AG04449 (cell line): ENCODE data around the gene MAP3K4.

Source experiments
- CTCF ChIA-PET: fragments of 350-600 bp; formaldehyde crosslinking; extraction: SDS; loops from one replicate; lab custom pipeline; 2021; ENCODE audit warnings: antibody characterized with exemption; lab: Yijun Ruan, JAX
- POLR2A ChIA-PET: fragments of 400-600, 350-600 bp; formaldehyde crosslinking; extraction: SDS; loops from one replicate; lab custom pipeline; 2020; ENCODE audit warnings: antibody characterized with exemption, inconsistent platforms; lab: Yijun Ruan, JAX
- DNase-seq: peaks from one replicate; pipeline ENCODE4 v3.0.0-alpha.2; 2010; ENCODE audit warnings: low read depth, low spot score
- H3K4me3 ChIP-seq: 2 replicates; pipeline ENCODE4 v1.5.1; 2011; ENCODE audit warnings: low read depth, mild to moderate bottlenecking, control low read depth, low read length
- CTCF ChIP-seq: IDR thresholded peaks from one replicate; pipeline ENCODE4 v1.5.1; 2011; ENCODE audit warnings: mild to moderate bottlenecking, moderate library complexity, low read length, control low read depth, inconsistent platforms; ENCODE audit not compliant: insufficient read depth; ENCODE audit errors: missing control alignments

The MAP3K4 gene

GRCh38 chr6:161056451-161056850 is 64.9 kb downstream of the MAP3K4 start:
- H3K4me3 ChIP-seq, result no peak overlapping the region
- TF ChIP-seq CTCF, result no peak
- CTCF ChIA-PET, result no interaction called here
- DNase-seq, result no peak
- POLR2A ChIA-PET, result no interaction called here

GRCh38 chr6:161057103-161058091 is 65.8 kb downstream of the MAP3K4 start:
- no peak for TF ChIP-seq CTCF
- POLR2A ChIA-PET, result no interaction called here
- no peak for DNase-seq
- no peak overlapping the region for H3K4me3 ChIP-seq
- CTCF ChIA-PET, result interaction anchor here (1.9 kb wide), 1 partner anchor 8 kb away, joined by 5 read pairs; no protein-coding TSS in a partner anchor

- ChIA-PET CTCF (interaction anchor here (1.9 kb wide), 1 partner anchor 10 kb away, joined by 5 read pairs; no protein-coding TSS in a partner anchor), POLR2A (no interaction called here)
- TF ChIP-seq CTCF, result no peak
- DNase-seq, result no peak
- no peak overlapping the region for H3K4me3 ChIP-seq
These were observed 67.2 kb downstream of the MAP3K4 start for GRCh38 chr6:161058741-161059140.

GRCh38 chr6:161061576-161061975 is 70.0 kb downstream of the MAP3K4 start:
- ChIA-PET POLR2A (no interaction called here), CTCF (interaction anchor here (1.4 to 1.6 kb wide), 2 partner anchors 131 to 309 kb away, joined by 3 to 4 read pairs; no protein-coding TSS in a partner anchor)
- H3K4me3 ChIP-seq, result no peak overlapping the region
- no peak for TF ChIP-seq CTCF
- DNase-seq, result no peak

- POLR2A ChIA-PET, result no interaction called here
- CTCF ChIA-PET, result no interaction called here
- no peak overlapping the region for H3K4me3 ChIP-seq
- no peak for TF ChIP-seq CTCF
- no peak for DNase-seq
These were observed 73.3 kb downstream of the MAP3K4 start for GRCh38 chr6:161064915-161065314.

GRCh38 chr6:161066511-161066910 is 74.9 kb downstream of the MAP3K4 start:
- POLR2A ChIA-PET, result no interaction called here
- no peak for TF ChIP-seq CTCF
- CTCF ChIA-PET, result interaction anchor here (0.6 to 1.4 kb wide), 2 partner anchors 19 to 23 kb away, joined by 3 to 5 read pairs; no protein-coding TSS in a partner anchor
- DNase-seq, result no peak
- no peak overlapping the region for H3K4me3 ChIP-seq
